Nephron progenitor cell (in vitro differentiated cells): ENCODE results near the gene CEMP1.
"Not testable (repeated sequence)": the region's sequence is repeated elsewhere in the genome, so short reads cannot be mapped to it uniquely, and the experiment has no call there.

Source experiments
- DNase-seq: peaks from one replicate; pipeline ENCODE4 v3.0.0; 2021
- H3K27ac Mint-ChIP-seq: 2 replicates; pipeline ENCODE4 v1.8.0; 2021; ENCODE audit warnings: mild to moderate bottlenecking, moderate library complexity, mixed read lengths
- H3K27me3 Mint-ChIP-seq: 2 replicates; pipeline ENCODE4 v1.8.0; 2021; ENCODE audit warnings: mild to moderate bottlenecking, low read depth, mixed read lengths; ENCODE audit not compliant: poor library complexity
- H3K36me3 Mint-ChIP-seq: 2 replicates; pipeline ENCODE4 v1.8.0; 2021; ENCODE audit warnings: low read depth, mixed read lengths
- H3K4me1 Mint-ChIP-seq: 2 replicates; pipeline ENCODE4 v1.8.0; 2021; ENCODE audit warnings: mixed read lengths
- H3K4me3 Mint-ChIP-seq: 2 replicates; pipeline ENCODE4 v1.8.0; 2021; ENCODE audit warnings: mild to moderate bottlenecking, moderate library complexity, mixed read lengths
- H3K9me3 Mint-ChIP-seq: 2 replicates; pipeline ENCODE4 v1.8.0; 2021; ENCODE audit warnings: mild to moderate bottlenecking, moderate library complexity, mixed read lengths
- CTCF ChIP-seq: fragments of 200-600 bp; sonication (generic); IDR thresholded peaks from 2 replicates; pipeline ENCODE4 v1.5.0; 2021; ENCODE audit warnings: antibody characterized with exemption

Gene CEMP1

GRCh38 chr16:2531371-2531695 lies at the start of gene CEMP1:
CEMP1 (minus strand) TSS chr16:2531408; CDS start chr16:2531073, 335 bp downstream.
- Mint-ChIP-seq H3K27me3 (peaks cover 5% of the 10 kb centered on the region), H3K4me1 (peaks cover 12% of the 10 kb centered on the region), H3K9me3 (no peaks in the 10 kb centered on the region), H3K4me3 (peak within 1 kb of the TSS; percentile 89), H3K27ac (no peak within 1 kb of the TSS), H3K36me3 (no peaks in the 10 kb centered on the region)
- no peak for DNase-seq
- TF ChIP-seq CTCF: no peak

- not testable (repeated sequence) for H3K36me3 Mint-ChIP-seq, DNase-seq, H3K4me1 Mint-ChIP-seq, H3K27me3 Mint-ChIP-seq, H3K27ac Mint-ChIP-seq, H3K4me3 Mint-ChIP-seq, H3K9me3 Mint-ChIP-seq
These were observed 49.6 kb upstream of the CEMP1 start for GRCh38 chr16:2580818-2581217.

- not testable (repeated sequence) for H3K36me3 Mint-ChIP-seq, H3K4me3 Mint-ChIP-seq, H3K27me3 Mint-ChIP-seq, H3K27ac Mint-ChIP-seq, H3K4me1 Mint-ChIP-seq, H3K9me3 Mint-ChIP-seq
- peak; percentile 52 for DNase-seq
These were observed 48.9 kb upstream of the CEMP1 start for GRCh38 chr16:2580143-2580542.

GRCh38 chr16:2578905-2579304 lies 47.7 kb upstream of the CEMP1 start:
- H3K27ac Mint-ChIP-seq, DNase-seq, H3K36me3 Mint-ChIP-seq, H3K4me3 Mint-ChIP-seq, H3K27me3 Mint-ChIP-seq, H3K4me1 Mint-ChIP-seq, H3K9me3 Mint-ChIP-seq: not testable (repeated sequence)

- H3K4me3 Mint-ChIP-seq, H3K36me3 Mint-ChIP-seq, H3K4me1 Mint-ChIP-seq, DNase-seq, H3K9me3 Mint-ChIP-seq, H3K27ac Mint-ChIP-seq, H3K27me3 Mint-ChIP-seq: not testable (repeated sequence)
These were observed 45.8 kb upstream of the CEMP1 start for GRCh38 chr16:2577044-2577443.

GRCh38 chr16:2575839-2576238 lies 44.6 kb upstream of the CEMP1 start:
- not testable (repeated sequence) for H3K27ac Mint-ChIP-seq, DNase-seq, H3K36me3 Mint-ChIP-seq, H3K9me3 Mint-ChIP-seq, H3K4me3 Mint-ChIP-seq, H3K27me3 Mint-ChIP-seq, H3K4me1 Mint-ChIP-seq

GRCh38 chr16:2572704-2573103 lies 41.5 kb upstream of the CEMP1 start:
- not testable (repeated sequence) for H3K9me3 Mint-ChIP-seq, H3K27ac Mint-ChIP-seq, H3K4me3 Mint-ChIP-seq, H3K27me3 Mint-ChIP-seq, H3K4me1 Mint-ChIP-seq, H3K36me3 Mint-ChIP-seq, DNase-seq

- not testable (repeated sequence) for H3K4me3 Mint-ChIP-seq, H3K27ac Mint-ChIP-seq, H3K27me3 Mint-ChIP-seq, H3K4me1 Mint-ChIP-seq, H3K9me3 Mint-ChIP-seq, DNase-seq, H3K36me3 Mint-ChIP-seq
These were observed 37.4 kb upstream of the CEMP1 start for GRCh38 chr16:2568573-2568972.

GRCh38 chr16:2567506-2567905 lies 36.3 kb upstream of the CEMP1 start:
- DNase-seq, H3K4me3 Mint-ChIP-seq, H3K4me1 Mint-ChIP-seq, H3K27ac Mint-ChIP-seq, H3K27me3 Mint-ChIP-seq, H3K9me3 Mint-ChIP-seq, H3K36me3 Mint-ChIP-seq: not testable (repeated sequence)

- peak; percentile 40 for TF ChIP-seq CTCF
- H3K27ac Mint-ChIP-seq, H3K36me3 Mint-ChIP-seq, H3K4me3 Mint-ChIP-seq, H3K9me3 Mint-ChIP-seq, H3K27me3 Mint-ChIP-seq, H3K4me1 Mint-ChIP-seq: not testable (repeated sequence)
- peak; percentile 79 for DNase-seq
These were observed 29.6 kb upstream of the CEMP1 start for GRCh38 chr16:2560798-2561133.

GRCh38 chr16:2560131-2560797 lies 29.1 kb upstream of the CEMP1 start:
- not testable (repeated sequence) for H3K4me1 Mint-ChIP-seq, H3K27me3 Mint-ChIP-seq, H3K27ac Mint-ChIP-seq, H3K4me3 Mint-ChIP-seq, H3K9me3 Mint-ChIP-seq, DNase-seq, H3K36me3 Mint-ChIP-seq

- not testable (repeated sequence) for DNase-seq, H3K36me3 Mint-ChIP-seq, H3K4me1 Mint-ChIP-seq, H3K9me3 Mint-ChIP-seq, H3K4me3 Mint-ChIP-seq, H3K27me3 Mint-ChIP-seq, H3K27ac Mint-ChIP-seq
These were observed 25.9 kb upstream of the CEMP1 start for GRCh38 chr16:2557150-2557549.

GRCh38 chr16:2554709-2555425 lies 23.7 kb upstream of the CEMP1 start:
- not testable (repeated sequence) for H3K27ac Mint-ChIP-seq, H3K36me3 Mint-ChIP-seq, H3K27me3 Mint-ChIP-seq, H3K4me3 Mint-ChIP-seq, H3K4me1 Mint-ChIP-seq, H3K9me3 Mint-ChIP-seq, DNase-seq
